Sigmoid colon (tissue), 4 donors: Measurements from ENCODE around the gene RIN1.

Source experiments
- CTCF ChIP-seq, 4 experiments: fragments of 450-650 bp in 3 of 4; fragments of 200-600 bp in 1 of 4; IDR thresholded peaks; one replicate each; pipeline ENCODE4 v1.5.1; 2016 to 2019; ENCODE audit warnings: antibody characterized with exemption in 4 of 4, mild to moderate bottlenecking in 3 of 4, moderate library complexity in 2 of 4
- POLR2A ChIP-seq, 2 donors: fragments of 450-650 bp; IDR thresholded peaks; one replicate each; pipeline ENCODE4 v1.6.1; 2016; ENCODE audit warnings: antibody characterized with exemption in 2 of 2, mild to moderate bottlenecking in 2 of 2, moderate library complexity in 2 of 2
- POLR2AphosphoS5 ChIP-seq, 4 donors: sonication (generic); formaldehyde crosslinking; IDR thresholded peaks; one replicate each; pipeline ENCODE4 v1.6.1; 2017; ENCODE audit warnings: antibody characterized with exemption in 4 of 4

- no peak for TF ChIP-seq POLR2A (IDR thresholded peaks at IDR 0.05)
- TF ChIP-seq CTCF (IDR thresholded peaks at IDR 0.05): no peak
- TF ChIP-seq POLR2AphosphoS5 (IDR thresholded peaks at IDR 0.05): no peak
These were observed 2.2 kb downstream of the RIN1 start for GRCh38 chr11:66333896-66334604.
